SK-N-MC (cell line): ENCODE measurements around the gene GFM2.

Experiments used
- EZH2 ChIP-seq: fragments of 200-600 bp; sonication (generic); IDR thresholded peaks from one replicate; pipeline ENCODE4 v1.6.1; 2017; ENCODE audit warnings: antibody characterized with exemption
- POLR2AphosphoS5 ChIP-seq: IDR thresholded peaks from 2 replicates; pipeline ENCODE4 v1.6.1; 2012; ENCODE audit warnings: mild to moderate bottlenecking, low read depth, low read length, borderline replicate concordance

DNA sequence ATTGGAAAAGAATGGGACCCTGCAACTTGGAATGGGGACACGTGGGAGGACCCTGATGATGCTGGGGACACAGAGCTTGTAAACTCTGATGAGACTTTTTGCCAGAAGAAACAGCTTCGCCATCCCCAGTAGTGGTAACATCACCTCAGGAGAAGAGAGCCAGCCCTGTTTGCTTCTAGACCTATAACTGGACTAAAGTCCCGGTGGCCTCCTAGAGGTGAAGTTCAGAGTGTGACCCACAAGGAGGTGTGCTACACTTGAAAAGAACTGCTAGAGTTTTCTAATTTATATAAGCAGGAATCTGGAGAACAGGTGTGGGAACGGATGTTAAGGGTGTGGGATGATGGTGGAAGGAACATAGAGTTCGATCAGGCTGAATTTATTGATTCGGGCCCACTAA lies 19.9 kb upstream of the GFM2 start:
- TF ChIP-seq EZH2 (no peak), POLR2AphosphoS5 (no peak)
